HepG2 (cell line): ENCODE data around the gene NEU4. TPM values are rescaled to one million over a fixed set of nuclear protein-coding genes. Genes with fewer than 3 reads are reported as not detected.
A peak's percentile ranks its signal among the peaks of the same experiment; 100 is the strongest.

Experiments used
- ATAD3A ChIP-seq: sonication (generic); formaldehyde crosslinking; IDR thresholded peaks from 2 replicates; pipeline ENCODE4 v1.4.0; 2020; ENCODE audit warnings: missing genetic modification reagents
- EZH2 ChIP-seq: conservative IDR thresholded peaks from 2 replicates; pipeline ENCODE4 v1.6.1; 2012; ENCODE audit warnings: mild to moderate bottlenecking, low read depth, low read length, moderate library complexity
- ISX ChIP-seq: sonication (generic); formaldehyde crosslinking; conservative IDR thresholded peaks from 2 replicates; pipeline ENCODE4 v1.5.0; 2020; ENCODE audit warnings: missing genetic modification reagents
- KLF11 ChIP-seq: IDR thresholded peaks from 2 replicates; pipeline ENCODE4 v1.6.1; 2016; ENCODE audit warnings: missing compliant biosample characterization
- MTA3 ChIP-seq: sonication (generic); formaldehyde crosslinking; IDR thresholded peaks from 2 replicates; pipeline ENCODE4 v1.4.0; 2020; ENCODE audit warnings: missing genetic modification reagents
- NFE2 ChIP-seq: sonication (generic); formaldehyde crosslinking; IDR thresholded peaks from 2 replicates; pipeline ENCODE4 v1.4.0; 2020; ENCODE audit warnings: missing genetic modification reagents
- NFE2L2 ChIP-seq: fragments of 150-350 bp; IDR thresholded peaks from 2 replicates; pipeline ENCODE4 v1.6.1; 2014; ENCODE audit warnings: low read length
- PAWR ChIP-seq: sonication (generic); formaldehyde crosslinking; IDR thresholded peaks from 2 replicates; pipeline ENCODE4 v1.4.0; 2020; ENCODE audit warnings: missing genetic modification reagents, mild to moderate bottlenecking, borderline replicate concordance
- RBAK ChIP-seq: sonication (generic); formaldehyde crosslinking; IDR thresholded peaks from 2 replicates; pipeline ENCODE4 v1.5.1; 2020; ENCODE audit warnings: mild to moderate bottlenecking, missing genetic modification reagents
- ZNF282 ChIP-seq: fragments of 450-650 bp; IDR thresholded peaks from 2 replicates; pipeline ENCODE4 v1.6.1; 2018; ENCODE audit not compliant: partially characterized antibody
- ZNF430 ChIP-seq: sonication (generic); formaldehyde crosslinking; IDR thresholded peaks from 2 replicates; pipeline ENCODE4 v1.9.0; 2021; ENCODE audit warnings: mild to moderate bottlenecking, missing genetic modification reagents
- polyA plus RNA-seq, 8 experiments: library from polyadenylated mRNA; depleted of rRNA in 3 of 8; stranded (reverse) in 7 of 8; unstranded in 1 of 8; fragments of >200 nt; fragmentation: Illumina TruSeq in 4 of 8; extraction: Trizol in 4 of 8; gene quantifications; 2 replicates each; pipeline versions ENCODE4 v1.2.1 to v1.2.3, GENCODE V29; 2011 to 2016; ENCODE audit warnings: low read depth in 4 of 8, missing spikeins in 1 of 8, mixed read lengths in 1 of 8; ENCODE audit not compliant: insufficient read depth in 1 of 8
- total RNA-seq, 5 experiments: library from RNA; depleted of rRNA; stranded (reverse); fragments of >200 nt; fragmentation: Illumina TruSeq; extraction: Trizol; gene quantifications; 2 replicates each; pipeline ENCODE4 v1.2.3, GENCODE V29; 2016; ENCODE audit warnings: low read depth in 1 of 5
- TF ChIP-seq, protein P1 (sequence below): IDR thresholded peaks from 2 replicates; pipeline ENCODE4 v1.4.0; 2020; ENCODE audit warnings: mild to moderate bottlenecking, missing genetic modification reagents
- TF ChIP-seq, protein P2 (sequence below): IDR thresholded peaks from 2 replicates; pipeline ENCODE4 v1.6.1; 2016
- TF ChIP-seq, protein P3 (sequence below): IDR thresholded peaks from 2 replicates; pipeline ENCODE4 v1.6.1; 2018; ENCODE audit warnings: missing genetic modification reagents, mild to moderate bottlenecking, missing compliant biosample characterization
- TF ChIP-seq, protein P4 (sequence below): sonication (generic); formaldehyde crosslinking; IDR thresholded peaks from 2 replicates; pipeline ENCODE4 v1.5.1; 2020; ENCODE audit warnings: missing genetic modification reagents, mild to moderate bottlenecking, borderline replicate concordance
- TF ChIP-seq, protein P5 (sequence below): sonication (generic); formaldehyde crosslinking; IDR thresholded peaks from 2 replicates; pipeline ENCODE4 v1.5.0; 2020; ENCODE audit warnings: missing genetic modification reagents, mild to moderate bottlenecking, borderline replicate concordance
- TF ChIP-seq, protein P6 (sequence below): sonication (generic); formaldehyde crosslinking; IDR thresholded peaks from 2 replicates; pipeline ENCODE4 v1.8.1; 2023; ENCODE audit warnings: mild to moderate bottlenecking, missing genetic modification reagents, borderline replicate concordance
- TF ChIP-seq, protein P7 (sequence below): sonication (generic); formaldehyde crosslinking; IDR thresholded peaks from 2 replicates; pipeline ENCODE4 v1.4.0; 2020; ENCODE audit warnings: missing genetic modification reagents

Gene NEU4
- total and polyA plus RNA-seq, 2 of the 13 experiments (the other 11 are each of a cell fraction or from before 2014, with no cell fraction given): 53.5 to 107 TPM

DNA sequence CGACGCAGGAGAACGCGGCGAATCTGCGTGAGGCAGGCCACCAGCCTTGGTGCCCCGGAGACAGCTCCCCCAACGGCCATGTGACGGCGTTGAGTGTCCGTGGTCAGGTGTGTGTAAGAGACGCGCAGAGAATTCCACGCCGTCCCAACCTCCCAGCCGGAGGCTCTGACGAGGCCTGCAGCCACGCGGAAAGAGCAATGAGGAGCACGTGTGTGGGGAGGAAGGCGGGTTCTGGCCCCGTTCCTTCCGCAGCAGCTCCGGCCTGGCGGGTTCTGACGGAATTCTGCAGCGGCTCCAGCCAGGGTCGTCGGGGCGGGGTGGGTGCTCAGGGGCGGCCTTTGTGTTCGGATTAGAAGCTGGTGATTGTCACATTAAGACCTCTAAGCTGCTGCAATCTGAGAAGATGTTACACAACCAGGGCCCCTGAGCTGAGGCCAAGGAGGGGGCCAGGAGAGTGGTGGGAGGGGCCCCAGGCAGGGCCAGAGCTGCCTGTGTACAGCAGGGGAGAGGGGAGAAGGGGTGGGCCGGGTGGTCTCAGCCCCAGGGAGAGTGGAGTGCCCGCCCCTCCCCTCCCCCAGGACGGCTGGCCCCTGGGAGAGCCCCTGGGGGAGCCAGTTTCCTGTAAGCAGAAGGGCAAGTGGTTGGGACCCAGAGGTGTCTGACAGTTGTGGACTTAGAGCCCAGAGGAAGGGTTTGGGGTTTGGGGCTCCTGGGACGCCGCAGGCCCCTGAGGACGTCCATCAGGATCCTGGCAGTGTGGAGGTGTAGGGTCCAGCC is 37.5 kb upstream of the NEU4 start (continued):
- TF ChIP-seq PAWR (0 out of 2 replicates have a peak, but pooled peaks have one; percentile 59), ZNF430 (CRISPR knock-in tag) (peak; percentile 98), NFE2L2 (no peak), ISX (CRISPR knock-in tag) (peak; percentile 71; the same call in 1 of the 2 replicates), ATAD3A (CRISPR knock-in tag) (no peak), NFE2 (no peak), ZNF282 (no peak), MTA3 (CRISPR knock-in tag) (no peak), EZH2 (no peak), RBAK (CRISPR knock-in tag) (0 out of 2 replicates have a peak, but pooled peaks have one; percentile 50), KLF11 (CRISPR knock-in tag) (no peak)
- TF ChIP-seq, protein P1, sequence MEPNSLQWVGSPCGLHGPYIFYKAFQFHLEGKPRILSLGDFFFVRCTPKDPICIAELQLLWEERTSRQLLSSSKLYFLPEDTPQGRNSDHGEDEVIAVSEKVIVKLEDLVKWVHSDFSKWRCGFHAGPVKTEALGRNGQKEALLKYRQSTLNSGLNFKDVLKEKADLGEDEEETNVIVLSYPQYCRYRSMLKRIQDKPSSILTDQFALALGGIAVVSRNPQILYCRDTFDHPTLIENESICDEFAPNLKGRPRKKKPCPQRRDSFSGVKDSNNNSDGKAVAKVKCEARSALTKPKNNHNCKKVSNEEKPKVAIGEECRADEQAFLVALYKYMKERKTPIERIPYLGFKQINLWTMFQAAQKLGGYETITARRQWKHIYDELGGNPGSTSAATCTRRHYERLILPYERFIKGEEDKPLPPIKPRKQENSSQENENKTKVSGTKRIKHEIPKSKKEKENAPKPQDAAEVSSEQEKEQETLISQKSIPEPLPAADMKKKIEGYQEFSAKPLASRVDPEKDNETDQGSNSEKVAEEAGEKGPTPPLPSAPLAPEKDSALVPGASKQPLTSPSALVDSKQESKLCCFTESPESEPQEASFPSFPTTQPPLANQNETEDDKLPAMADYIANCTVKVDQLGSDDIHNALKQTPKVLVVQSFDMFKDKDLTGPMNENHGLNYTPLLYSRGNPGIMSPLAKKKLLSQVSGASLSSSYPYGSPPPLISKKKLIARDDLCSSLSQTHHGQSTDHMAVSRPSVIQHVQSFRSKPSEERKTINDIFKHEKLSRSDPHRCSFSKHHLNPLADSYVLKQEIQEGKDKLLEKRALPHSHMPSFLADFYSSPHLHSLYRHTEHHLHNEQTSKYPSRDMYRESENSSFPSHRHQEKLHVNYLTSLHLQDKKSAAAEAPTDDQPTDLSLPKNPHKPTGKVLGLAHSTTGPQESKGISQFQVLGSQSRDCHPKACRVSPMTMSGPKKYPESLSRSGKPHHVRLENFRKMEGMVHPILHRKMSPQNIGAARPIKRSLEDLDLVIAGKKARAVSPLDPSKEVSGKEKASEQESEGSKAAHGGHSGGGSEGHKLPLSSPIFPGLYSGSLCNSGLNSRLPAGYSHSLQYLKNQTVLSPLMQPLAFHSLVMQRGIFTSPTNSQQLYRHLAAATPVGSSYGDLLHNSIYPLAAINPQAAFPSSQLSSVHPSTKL (CRISPR knock-in tag): peak; percentile 67
- TF ChIP-seq, protein P2, sequence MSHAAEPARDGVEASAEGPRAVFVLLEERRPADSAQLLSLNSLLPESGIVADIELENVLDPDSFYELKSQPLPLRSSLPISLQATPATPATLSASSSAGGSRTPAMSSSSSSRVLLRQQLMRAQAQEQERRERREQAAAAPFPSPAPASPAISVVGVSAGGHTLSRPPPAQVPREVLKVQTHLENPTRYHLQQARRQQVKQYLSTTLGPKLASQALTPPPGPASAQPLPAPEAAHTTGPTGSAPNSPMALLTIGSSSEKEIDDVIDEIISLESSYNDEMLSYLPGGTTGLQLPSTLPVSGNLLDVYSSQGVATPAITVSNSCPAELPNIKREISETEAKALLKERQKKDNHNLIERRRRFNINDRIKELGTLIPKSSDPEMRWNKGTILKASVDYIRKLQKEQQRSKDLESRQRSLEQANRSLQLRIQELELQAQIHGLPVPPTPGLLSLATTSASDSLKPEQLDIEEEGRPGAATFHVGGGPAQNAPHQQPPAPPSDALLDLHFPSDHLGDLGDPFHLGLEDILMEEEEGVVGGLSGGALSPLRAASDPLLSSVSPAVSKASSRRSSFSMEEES: peak; percentile 79; the same call in 1 of the 2 replicates
- TF ChIP-seq, protein P3, sequence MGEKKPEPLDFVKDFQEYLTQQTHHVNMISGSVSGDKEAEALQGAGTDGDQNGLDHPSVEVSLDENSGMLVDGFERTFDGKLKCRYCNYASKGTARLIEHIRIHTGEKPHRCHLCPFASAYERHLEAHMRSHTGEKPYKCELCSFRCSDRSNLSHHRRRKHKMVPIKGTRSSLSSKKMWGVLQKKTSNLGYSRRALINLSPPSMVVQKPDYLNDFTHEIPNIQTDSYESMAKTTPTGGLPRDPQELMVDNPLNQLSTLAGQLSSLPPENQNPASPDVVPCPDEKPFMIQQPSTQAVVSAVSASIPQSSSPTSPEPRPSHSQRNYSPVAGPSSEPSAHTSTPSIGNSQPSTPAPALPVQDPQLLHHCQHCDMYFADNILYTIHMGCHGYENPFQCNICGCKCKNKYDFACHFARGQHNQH: peak; percentile 61
- TF ChIP-seq, protein P4, sequence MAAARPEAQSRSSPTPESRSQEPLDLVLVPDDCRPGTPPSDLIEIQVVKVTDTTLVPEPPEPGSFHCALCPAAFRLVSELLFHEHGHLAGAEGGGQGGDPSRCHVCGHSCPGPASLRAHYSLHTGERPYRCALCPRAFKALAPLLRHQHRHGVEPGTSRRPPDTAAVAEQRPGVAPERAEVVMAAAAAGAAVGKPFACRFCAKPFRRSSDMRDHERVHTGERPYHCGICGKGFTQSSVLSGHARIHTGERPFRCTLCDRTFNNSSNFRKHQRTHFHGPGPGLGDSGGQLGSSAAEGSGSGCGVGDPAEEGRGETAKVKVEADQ (CRISPR knock-in tag): no peak
- TF ChIP-seq, protein P5, sequence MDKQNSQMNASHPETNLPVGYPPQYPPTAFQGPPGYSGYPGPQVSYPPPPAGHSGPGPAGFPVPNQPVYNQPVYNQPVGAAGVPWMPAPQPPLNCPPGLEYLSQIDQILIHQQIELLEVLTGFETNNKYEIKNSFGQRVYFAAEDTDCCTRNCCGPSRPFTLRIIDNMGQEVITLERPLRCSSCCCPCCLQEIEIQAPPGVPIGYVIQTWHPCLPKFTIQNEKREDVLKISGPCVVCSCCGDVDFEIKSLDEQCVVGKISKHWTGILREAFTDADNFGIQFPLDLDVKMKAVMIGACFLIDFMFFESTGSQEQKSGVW (CRISPR knock-in tag): peak; percentile 86; the same call in 1 of the 2 replicates
- TF ChIP-seq, protein P6, sequence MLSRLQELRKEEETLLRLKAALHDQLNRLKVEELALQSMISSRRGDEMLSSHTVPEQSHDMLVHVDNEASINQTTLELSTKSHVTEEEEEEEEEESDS (CRISPR knock-in tag): peak; percentile 86; the same call in 1 of the 2 replicates
- TF ChIP-seq, protein P7, sequence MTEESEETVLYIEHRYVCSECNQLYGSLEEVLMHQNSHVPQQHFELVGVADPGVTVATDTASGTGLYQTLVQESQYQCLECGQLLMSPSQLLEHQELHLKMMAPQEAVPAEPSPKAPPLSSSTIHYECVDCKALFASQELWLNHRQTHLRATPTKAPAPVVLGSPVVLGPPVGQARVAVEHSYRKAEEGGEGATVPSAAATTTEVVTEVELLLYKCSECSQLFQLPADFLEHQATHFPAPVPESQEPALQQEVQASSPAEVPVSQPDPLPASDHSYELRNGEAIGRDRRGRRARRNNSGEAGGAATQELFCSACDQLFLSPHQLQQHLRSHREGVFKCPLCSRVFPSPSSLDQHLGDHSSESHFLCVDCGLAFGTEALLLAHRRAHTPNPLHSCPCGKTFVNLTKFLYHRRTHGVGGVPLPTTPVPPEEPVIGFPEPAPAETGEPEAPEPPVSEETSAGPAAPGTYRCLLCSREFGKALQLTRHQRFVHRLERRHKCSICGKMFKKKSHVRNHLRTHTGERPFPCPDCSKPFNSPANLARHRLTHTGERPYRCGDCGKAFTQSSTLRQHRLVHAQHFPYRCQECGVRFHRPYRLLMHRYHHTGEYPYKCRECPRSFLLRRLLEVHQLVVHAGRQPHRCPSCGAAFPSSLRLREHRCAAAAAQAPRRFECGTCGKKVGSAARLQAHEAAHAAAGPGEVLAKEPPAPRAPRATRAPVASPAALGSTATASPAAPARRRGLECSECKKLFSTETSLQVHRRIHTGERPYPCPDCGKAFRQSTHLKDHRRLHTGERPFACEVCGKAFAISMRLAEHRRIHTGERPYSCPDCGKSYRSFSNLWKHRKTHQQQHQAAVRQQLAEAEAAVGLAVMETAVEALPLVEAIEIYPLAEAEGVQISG (CRISPR knock-in tag): peak; percentile 78
